HG02884 (cell line): ENCODE data around the gene MON2.

Source experiments
- ATAC-seq: cut with Tn5 transposase; IDR thresholded peaks from one replicate; pipeline ENCODE4 v1.9.1; 2021; ENCODE audit warnings: mild to moderate bottlenecking, moderate library complexity; ENCODE audit not compliant: unreplicated experiment

The MON2 gene

DNA sequence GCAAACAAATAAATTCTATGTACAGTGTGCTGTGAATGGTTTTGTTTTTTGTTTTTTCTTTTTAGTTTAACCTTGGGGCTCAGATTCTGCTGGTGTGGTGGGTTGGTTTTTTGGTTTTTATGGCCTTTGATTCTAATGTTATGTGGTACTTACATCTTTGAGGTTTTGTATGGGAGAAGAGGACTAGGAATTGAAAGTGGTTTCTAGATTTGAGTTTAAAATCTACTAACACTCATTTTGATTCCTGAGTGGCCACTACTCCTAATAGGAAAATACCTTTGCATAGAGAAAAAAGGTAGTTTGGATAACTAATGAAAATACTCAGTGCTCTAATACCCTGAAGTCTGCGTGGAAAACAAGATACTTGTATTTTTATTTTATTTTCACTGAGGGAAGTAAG lies 137.7 kb downstream of the MON2 start:
- ATAC-seq = no peak

GRCh38 chr12:62604871-62605270 lies 138.2 kb downstream of the MON2 start:
- ATAC-seq = no peak

DNA sequence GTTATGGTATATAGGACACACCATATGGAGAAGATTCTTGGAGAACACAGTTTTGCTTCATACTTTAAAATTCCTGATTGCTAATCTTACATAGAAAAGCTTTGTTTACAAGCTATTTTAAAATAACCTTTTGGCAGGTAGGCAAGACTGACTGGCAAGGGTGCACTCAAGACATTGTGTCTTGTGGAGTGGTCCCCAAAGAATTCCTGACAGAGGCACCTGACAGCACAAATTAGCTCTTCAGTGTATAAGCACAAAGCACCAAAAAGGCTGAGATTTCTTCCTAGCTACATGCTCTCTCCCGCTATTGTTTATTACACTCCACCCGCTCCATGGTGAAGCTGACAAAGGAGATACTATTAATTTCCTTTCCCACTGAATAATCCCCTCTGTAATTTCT lies 139.4 kb downstream of the MON2 start:
- ATAC-seq = no peak

DNA sequence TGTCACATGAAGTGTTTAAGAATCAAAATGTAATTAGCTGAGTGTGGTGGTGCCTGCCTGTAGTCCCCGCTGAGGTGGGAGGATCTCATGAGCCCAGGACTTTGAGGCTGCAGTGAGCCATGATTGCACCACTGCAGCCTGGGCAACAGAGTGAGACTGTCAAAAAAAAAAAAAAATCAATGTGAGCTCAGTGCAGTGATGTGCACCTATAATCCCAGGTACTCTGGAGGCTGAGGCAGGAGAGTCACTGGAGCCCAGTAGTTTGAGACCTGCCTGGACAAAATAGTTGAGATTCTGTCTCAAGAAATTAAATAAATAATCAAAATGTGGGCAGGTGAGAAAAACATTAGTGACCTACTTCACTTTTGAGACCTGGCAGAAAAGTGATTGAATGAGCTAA lies 140.0 kb downstream of the MON2 start:
- ATAC-seq = no peak

- ATAC-seq = no peak
These were observed 146.5 kb downstream of the MON2 start for GRCh38 chr12:62613081-62613480.

- no peak for ATAC-seq
These were observed 151.7 kb downstream of the MON2 start for GRCh38 chr12:62618319-62618718.

DNA sequence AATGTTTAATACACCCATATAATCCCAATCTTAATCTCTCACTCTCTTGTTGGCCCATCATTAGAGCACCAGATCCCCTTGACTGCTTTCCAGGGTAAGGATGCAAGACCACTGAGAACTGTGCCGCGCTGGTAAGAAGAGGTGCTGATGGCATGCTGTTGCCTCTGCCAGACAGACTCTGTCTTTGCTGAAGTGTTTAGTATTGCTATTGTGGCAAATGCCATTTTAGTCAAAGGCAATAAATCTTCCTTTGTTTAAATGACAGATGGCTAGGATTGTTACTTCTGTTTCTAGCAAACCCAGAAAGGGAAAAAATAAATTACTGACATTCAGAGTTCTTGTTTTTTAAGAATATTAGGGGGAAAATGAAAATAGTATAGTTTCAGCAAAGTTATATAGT lies 152.3 kb downstream of the MON2 start:
- ATAC-seq = no peak

GRCh38 chr12:62621101-62621638 lies 154.5 kb downstream of the MON2 start:
- no peak for ATAC-seq

- ATAC-seq = no peak
These were observed 155.6 kb downstream of the MON2 start for GRCh38 chr12:62622177-62622576.

DNA sequence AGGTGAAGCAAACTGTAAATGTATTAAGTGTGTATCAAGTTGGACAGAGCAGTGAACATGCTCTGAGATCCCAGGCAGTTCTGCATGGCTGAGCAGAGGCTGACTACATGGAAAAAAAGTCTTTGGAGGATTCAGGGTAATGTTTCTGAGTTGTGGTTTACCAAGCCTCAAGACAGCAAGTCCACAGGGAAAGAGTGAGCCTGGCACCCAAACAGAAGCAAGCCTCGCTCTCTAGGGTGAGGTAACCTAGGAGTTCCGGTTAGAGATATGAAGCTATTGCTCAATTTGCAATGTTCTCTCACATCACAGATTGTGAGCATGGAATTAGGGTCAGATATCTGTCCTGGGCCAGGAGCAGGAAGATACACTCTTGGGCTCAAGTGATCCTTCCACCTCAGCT lies 158.6 kb downstream of the MON2 start:
- no peak for ATAC-seq

GRCh38 chr12:62627181-62627580 lies 160.6 kb downstream of the MON2 start:
- no peak for ATAC-seq

DNA sequence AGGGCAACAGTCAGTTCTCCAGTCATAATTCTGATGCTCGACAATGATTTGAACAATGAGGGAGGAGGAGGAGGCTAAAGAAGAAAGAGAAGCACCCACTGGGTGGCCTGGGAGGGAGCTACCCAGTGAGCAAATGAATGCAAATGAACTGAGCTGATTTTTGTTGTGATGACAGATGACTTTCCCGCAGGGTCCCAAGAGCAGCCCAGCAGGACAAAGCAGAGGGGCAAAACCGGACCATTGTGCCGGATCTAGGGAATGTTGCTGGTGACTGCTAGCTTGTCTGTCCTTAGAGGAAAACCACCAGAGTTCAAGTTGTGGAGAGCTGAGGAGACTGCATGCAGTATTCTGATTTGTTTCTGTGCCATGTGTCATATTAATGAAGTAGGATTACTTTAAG lies 162.8 kb downstream of the MON2 start:
- no peak for ATAC-seq

- no peak for ATAC-seq
These were observed 163.5 kb downstream of the MON2 start for GRCh38 chr12:62629971-62630739.

DNA sequence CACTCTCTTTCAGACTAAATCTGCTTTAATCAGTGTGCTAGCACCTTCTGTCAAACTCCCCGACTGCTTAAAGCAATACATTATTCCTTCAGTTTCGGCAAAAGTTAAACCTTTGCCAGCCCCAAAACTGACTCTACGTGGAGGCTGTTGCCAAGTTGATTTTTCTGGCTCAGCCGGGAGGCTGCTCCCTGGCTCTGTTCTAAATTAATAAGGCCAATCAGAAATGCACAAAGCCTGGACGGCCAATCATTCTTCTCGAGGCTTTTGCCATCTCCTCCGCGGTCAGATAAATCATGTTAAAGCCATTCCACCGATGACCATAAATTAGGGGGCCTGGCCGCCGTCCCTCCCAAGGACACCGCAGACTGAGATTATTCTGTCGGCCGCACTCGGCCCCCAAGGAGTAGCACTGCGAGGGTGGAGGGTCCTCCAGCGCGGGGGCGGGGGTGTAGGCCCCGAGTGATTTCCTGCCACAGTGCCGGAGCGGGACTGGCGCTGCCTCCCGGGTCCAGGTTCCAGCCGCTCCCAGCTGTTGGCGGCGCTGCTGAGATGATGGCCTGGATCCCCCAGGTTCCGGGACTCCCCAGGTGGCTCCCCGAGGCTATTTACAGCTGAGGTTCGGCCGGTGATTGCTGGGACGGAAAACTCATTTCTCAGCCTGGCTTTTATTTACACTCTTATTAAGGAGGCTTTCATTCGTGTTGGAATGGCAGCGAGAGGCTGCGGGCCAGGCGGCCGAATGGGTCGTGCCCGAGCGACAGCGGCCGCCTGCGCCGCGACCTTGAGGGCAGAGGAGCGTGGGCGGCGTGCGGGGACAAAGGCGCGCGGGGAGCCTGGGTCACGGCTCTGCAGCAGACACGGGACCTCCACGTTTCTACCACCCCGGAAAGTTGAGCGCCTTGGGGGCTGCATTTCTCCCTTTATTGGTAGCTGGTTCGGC lies 165.1 kb downstream of the MON2 start:
- peak; percentile 72 for ATAC-seq

- peak; percentile 32 for ATAC-seq
These were observed 165.8 kb downstream of the MON2 start for GRCh38 chr12:62632411-62632918.

DNA sequence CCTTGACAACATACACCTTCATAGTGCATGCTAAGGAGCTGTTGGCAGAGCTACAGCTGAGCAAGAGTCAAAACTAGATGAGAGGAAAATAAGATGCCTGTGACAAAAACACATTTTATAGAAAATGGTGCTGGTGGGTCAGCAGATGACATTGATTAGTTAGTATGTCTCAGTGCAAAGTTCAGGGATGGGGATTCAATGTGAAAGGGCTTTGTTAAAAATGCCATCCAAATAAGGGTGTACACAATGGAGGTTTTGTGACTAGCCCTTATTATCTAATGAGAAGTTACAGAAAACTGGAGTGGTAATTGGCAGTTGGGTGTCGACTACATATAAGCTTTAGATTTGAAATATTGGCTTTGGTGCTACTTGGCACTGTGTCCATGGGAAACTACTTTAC lies 169.0 kb downstream of the MON2 start:
- no peak for ATAC-seq

DNA sequence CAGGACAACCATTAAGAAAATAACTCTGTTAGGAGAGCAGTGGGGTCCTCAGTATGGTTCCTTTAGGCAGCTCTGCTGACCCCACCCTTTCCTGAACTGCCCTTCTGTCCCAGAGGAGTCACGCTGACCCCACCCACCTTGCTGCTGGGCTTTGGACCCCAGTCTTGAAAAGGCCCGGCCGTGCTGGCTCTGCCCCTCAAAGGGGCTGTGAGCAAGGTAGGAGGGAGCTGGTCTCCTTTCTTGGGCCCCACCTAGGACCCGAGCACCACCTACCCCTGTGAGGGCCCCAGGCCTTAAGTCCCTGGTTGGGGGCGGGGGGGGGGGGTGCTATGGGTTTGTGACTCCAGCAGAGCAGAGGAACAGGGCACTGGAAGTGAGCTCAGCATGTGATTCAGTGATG lies 171.1 kb downstream of the MON2 start:
- no peak for ATAC-seq

GRCh38 chr12:62640910-62641448 lies 174.4 kb downstream of the MON2 start:
- ATAC-seq = peak; percentile 94

DNA sequence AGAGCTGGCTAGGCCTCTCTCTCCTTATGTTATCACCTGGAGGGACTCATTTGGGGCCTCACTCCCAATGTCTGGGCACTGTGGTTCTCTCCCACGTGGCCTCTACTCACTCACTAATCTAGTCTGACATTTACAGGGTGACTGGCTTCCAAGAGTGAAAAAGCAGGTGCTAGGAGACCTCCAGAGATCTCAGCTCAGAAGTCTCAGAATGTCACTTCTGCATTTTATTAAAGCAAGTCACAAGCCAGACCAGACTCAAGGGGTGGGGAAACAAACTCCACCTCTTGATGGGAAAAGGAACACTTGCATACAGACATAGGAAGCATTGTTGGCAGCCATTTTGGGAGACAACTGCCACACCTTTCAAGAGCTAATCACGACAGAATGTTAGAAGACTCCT lies 175.9 kb downstream of the MON2 start:
- ATAC-seq = no peak

DNA sequence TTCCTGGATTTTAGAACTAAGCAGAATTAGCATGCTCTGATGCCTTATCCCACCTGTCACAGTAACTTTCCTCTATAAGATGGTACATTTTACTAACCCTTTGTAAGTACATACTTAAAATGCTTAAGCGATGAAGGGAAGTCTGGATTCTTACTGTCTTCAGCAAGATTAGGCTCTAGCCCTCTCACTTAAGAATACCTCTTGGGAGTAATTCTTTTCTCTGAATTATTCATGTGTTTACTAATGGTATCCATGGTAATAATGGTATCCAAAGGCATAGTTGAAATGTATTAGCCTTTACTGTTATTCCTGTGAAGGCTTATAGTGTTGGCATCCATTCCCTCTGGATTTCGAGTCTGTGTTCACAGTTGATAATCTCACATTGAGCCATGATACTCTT lies 176.9 kb downstream of the MON2 start:
- ATAC-seq = no peak

GRCh38 chr12:62646566-62646965 lies 179.9 kb downstream of the MON2 start:
- no peak for ATAC-seq
